Testis (tissue), 2 donors: ENCODE results near the gene HERPUD2.

ENCODE experiments used
- POLR2A ChIP-seq: fragments of 450-650 bp; IDR thresholded peaks from one replicate; pipeline ENCODE4 v1.6.1; 2017; ENCODE audit warnings: antibody characterized with exemption, mild to moderate bottlenecking, moderate library complexity
- TF ChIP-seq, protein P1 (sequence below), 3 experiments: fragments of 450-650 bp in 2 of 3; fragments of 200-600 bp in 1 of 3; sonication (generic) in 1 of 3; IDR thresholded peaks; one replicate each; pipeline ENCODE4 v1.5.1; 2016 to 2019; ENCODE audit warnings: antibody characterized with exemption in 3 of 3, mild to moderate bottlenecking in 2 of 3, moderate library complexity in 1 of 3

DNA sequence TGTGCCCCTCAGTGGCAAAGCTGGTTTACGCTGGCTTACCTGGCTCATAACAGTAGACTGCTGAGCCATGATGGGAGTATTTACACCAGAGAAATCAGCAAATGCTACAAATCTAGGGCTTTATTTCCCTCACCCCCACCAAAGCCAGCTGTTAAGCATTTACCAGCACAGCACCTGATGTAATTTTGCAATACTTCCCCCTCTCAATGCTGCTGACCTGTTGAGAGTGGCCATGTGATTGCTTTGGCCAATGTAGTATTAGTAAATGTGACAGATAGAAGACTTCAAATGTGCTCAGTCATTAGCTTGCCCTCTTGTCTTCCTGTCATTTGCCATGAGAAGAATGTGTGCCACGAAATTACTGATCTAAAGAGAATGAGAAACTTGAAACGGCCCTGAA, 46.6 kb downstream of the HERPUD2 start:
- TF ChIP-seq, protein P1, sequence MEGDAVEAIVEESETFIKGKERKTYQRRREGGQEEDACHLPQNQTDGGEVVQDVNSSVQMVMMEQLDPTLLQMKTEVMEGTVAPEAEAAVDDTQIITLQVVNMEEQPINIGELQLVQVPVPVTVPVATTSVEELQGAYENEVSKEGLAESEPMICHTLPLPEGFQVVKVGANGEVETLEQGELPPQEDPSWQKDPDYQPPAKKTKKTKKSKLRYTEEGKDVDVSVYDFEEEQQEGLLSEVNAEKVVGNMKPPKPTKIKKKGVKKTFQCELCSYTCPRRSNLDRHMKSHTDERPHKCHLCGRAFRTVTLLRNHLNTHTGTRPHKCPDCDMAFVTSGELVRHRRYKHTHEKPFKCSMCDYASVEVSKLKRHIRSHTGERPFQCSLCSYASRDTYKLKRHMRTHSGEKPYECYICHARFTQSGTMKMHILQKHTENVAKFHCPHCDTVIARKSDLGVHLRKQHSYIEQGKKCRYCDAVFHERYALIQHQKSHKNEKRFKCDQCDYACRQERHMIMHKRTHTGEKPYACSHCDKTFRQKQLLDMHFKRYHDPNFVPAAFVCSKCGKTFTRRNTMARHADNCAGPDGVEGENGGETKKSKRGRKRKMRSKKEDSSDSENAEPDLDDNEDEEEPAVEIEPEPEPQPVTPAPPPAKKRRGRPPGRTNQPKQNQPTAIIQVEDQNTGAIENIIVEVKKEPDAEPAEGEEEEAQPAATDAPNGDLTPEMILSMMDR (IDR thresholded peaks at IDR 0.05): no peak
- no peak for TF ChIP-seq POLR2A
